ENCODE data around the gene ZBTB46. TPM values are rescaled to one million over a fixed set of nuclear protein-coding genes. Genes with fewer than 3 reads are reported as not detected.

The ZBTB46 gene
- total RNA-seq, 1 experiment from 2014 or later, result 9.5 TPM

DNA sequence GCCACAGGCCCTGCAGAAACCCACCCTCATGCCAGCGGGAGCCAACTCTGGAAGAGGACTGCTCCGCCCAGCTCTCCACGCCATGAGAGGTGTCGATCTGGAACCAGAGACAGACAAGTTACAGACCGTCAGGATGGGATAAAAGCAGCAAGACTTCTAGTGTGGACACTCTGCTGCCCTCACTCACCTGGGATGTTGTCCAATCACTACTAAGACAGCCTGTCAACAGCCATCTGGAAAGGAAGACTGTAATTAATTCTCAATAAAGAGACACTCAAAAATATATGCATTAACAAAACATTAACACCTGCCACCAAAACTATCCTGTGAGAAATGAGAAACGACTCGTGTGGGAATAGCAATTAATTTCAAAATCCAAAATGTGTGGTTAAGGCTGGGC is 63.2 kb downstream of the ZBTB46 start:
- H3K36me3 Mint-ChIP-seq (ENCODE audit: insufficient read depth, unreplicated experiment), result no peaks in the 10 kb centered on the region
- no peaks in the 10 kb centered on the region for H3K36me3 ChIP-seq (ENCODE audit: control insufficient read depth, insufficient read depth, low read length)
- H3K27ac Mint-ChIP-seq (ENCODE audit: unreplicated experiment), result no peak overlapping the region
- CTCF ChIA-PET, result no interaction called here
- TF ChIP-seq, protein P1, sequence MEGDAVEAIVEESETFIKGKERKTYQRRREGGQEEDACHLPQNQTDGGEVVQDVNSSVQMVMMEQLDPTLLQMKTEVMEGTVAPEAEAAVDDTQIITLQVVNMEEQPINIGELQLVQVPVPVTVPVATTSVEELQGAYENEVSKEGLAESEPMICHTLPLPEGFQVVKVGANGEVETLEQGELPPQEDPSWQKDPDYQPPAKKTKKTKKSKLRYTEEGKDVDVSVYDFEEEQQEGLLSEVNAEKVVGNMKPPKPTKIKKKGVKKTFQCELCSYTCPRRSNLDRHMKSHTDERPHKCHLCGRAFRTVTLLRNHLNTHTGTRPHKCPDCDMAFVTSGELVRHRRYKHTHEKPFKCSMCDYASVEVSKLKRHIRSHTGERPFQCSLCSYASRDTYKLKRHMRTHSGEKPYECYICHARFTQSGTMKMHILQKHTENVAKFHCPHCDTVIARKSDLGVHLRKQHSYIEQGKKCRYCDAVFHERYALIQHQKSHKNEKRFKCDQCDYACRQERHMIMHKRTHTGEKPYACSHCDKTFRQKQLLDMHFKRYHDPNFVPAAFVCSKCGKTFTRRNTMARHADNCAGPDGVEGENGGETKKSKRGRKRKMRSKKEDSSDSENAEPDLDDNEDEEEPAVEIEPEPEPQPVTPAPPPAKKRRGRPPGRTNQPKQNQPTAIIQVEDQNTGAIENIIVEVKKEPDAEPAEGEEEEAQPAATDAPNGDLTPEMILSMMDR (IDR thresholded peaks at IDR 0.05; ENCODE audit: insufficient read depth in 1 of 2, low read depth in 1 of 2, low read length in 1 of 2, severe bottlenecking in 1 of 2, unreplicated experiment in 1 of 2), result no peak
- DNase-seq, result no peak
- no TSS peak for BruUV-seq (replicated peaks)
- no peaks in the 10 kb centered on the region for H3K9me3 ChIP-seq
- no peak overlapping the region for H3K4me3 Mint-ChIP-seq (ENCODE audit: unreplicated experiment)
- intact Hi-C loops (cut with micrococcal nuclease; ENCODE audit: unreplicated experiment), result no loop called here
- no peaks in the 10 kb centered on the region for H3K4me1 Mint-ChIP-seq (ENCODE audit: low read depth, unreplicated experiment)
- no peaks in the 10 kb centered on the region for H3K27me3 ChIP-seq (replicated peaks; ENCODE audit: control insufficient read depth, insufficient read depth, low read length)
- no peaks in the 10 kb centered on the region for H3K4me1 ChIP-seq
- H3K4me3 ChIP-seq (ENCODE audit: low read depth, low read length), result no peak overlapping the region
- no peaks in the 10 kb centered on the region for H3K27me3 Mint-ChIP-seq (ENCODE audit: insufficient read depth, unreplicated experiment)
- H3K9me3 Mint-ChIP-seq (ENCODE audit: unreplicated experiment), result no peaks in the 10 kb centered on the region
- POLR2A ChIA-PET, result no interaction called here

DNA sequence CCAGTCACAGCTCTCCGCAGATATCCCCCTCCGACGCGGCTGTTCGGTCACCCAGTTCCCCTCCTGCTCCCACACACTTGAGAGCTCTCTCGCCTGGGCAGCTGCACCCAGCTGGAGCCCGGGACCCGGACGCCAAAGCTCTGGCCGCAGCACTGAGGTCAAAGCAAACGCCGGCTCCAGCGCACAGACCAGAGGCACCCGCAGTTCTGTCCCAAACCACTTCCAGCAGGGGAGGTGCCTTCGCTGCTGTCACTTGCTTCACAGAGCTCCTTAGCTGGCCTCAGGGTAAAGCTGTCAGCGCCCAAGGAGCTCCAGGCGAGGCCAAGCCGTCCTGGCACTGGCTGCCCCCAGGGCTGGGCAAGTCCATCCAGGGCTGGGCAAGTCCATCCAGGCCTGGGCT is 63.6 kb downstream of the ZBTB46 start:
- no peaks in the 10 kb centered on the region for H3K9me3 Mint-ChIP-seq (ENCODE audit: unreplicated experiment)

DNA sequence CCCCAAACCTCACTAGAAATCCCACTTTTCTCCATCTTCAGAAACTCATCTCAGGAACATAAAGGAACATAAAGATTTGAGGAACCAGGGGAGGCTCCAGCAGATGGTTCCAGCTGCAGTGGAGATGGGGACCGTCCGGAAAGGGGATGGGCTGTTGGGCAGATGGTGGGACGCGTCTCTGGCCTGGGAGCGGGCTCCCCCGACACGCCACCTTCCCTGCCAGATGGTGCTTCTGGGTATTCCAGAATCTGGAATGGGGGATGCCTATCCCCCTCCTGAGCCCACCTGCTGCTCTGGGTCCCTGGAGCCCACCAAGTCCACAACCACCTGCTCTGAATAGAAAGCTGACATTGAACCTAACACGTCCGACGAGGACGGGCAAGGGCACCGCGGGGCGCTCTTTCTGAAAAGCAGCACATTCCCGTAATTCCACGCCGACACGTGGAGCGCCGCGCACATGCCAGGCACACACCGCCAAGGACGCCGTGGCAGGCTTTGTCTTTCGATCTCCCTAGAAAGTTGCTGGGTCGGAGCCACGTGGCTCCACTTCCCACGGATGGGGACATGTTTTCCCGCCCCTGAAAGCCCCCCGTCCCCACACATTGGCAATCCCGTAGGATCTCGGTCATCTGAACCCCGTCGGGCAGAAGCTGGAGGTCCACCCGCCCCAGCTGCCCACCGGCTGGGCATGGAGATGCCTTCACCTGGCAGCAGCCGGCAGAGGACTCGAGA is 64.2 kb downstream of the ZBTB46 start:
- Histone ChIP-seq H3K4me1 (no peaks in the 10 kb centered on the region), H3K9me3 (no peaks in the 10 kb centered on the region), H3K27me3 (replicated peaks; ENCODE audit: control insufficient read depth, insufficient read depth, low read length) (no peaks in the 10 kb centered on the region), H3K4me3 (ENCODE audit: low read depth, low read length) (no peak overlapping the region), H3K36me3 (ENCODE audit: control insufficient read depth, insufficient read depth, low read length) (no peaks in the 10 kb centered on the region)
- Mint-ChIP-seq H3K27ac (ENCODE audit: unreplicated experiment) (no peak overlapping the region), H3K36me3 (ENCODE audit: insufficient read depth, unreplicated experiment) (no peaks in the 10 kb centered on the region), H3K27me3 (ENCODE audit: insufficient read depth, unreplicated experiment) (no peaks in the 10 kb centered on the region), H3K4me3 (ENCODE audit: unreplicated experiment) (no peak overlapping the region), H3K9me3 (ENCODE audit: unreplicated experiment) (no peaks in the 10 kb centered on the region), H3K4me1 (ENCODE audit: low read depth, unreplicated experiment) (no peaks in the 10 kb centered on the region)
- intact Hi-C loops (cut with micrococcal nuclease; ENCODE audit: unreplicated experiment), result no loop called here
- no peak for DNase-seq
- POLR2A ChIA-PET, result no interaction called here
- TF ChIP-seq, protein P1 (IDR thresholded peaks at IDR 0.05; ENCODE audit: insufficient read depth in 1 of 2, low read depth in 1 of 2, low read length in 1 of 2, severe bottlenecking in 1 of 2, unreplicated experiment in 1 of 2), result no peak
- CTCF ChIA-PET, result interaction anchor here (0.6 to 1.3 kb wide), 2 partner anchors 19 to 272 kb away, joined by 3 to 4 read pairs; no protein-coding TSS in a partner anchor
- BruUV-seq (replicated peaks), result no TSS peak

More for the DNA sequence above, 63.6 kb downstream of the ZBTB46 start:
- ChIA-PET CTCF (interaction anchor here (1.3 kb wide), 1 partner anchor 19 kb away, joined by 4 read pairs; no protein-coding TSS in a partner anchor), POLR2A (no interaction called here)
- H3K36me3 ChIP-seq (ENCODE audit: control insufficient read depth, insufficient read depth, low read length), result no peaks in the 10 kb centered on the region
- no peaks in the 10 kb centered on the region for H3K4me1 ChIP-seq
- no TSS peak for BruUV-seq (replicated peaks)
- Mint-ChIP-seq H3K27me3 (ENCODE audit: insufficient read depth, unreplicated experiment) (no peaks in the 10 kb centered on the region), H3K36me3 (ENCODE audit: insufficient read depth, unreplicated experiment) (no peaks in the 10 kb centered on the region), H3K4me3 (ENCODE audit: unreplicated experiment) (no peak overlapping the region), H3K27ac (ENCODE audit: unreplicated experiment) (no peak overlapping the region), H3K4me1 (ENCODE audit: low read depth, unreplicated experiment) (no peaks in the 10 kb centered on the region)
- DNase-seq, result no peak
- H3K27me3 ChIP-seq (replicated peaks; ENCODE audit: control insufficient read depth, insufficient read depth, low read length), result no peaks in the 10 kb centered on the region
- no peaks in the 10 kb centered on the region for H3K9me3 ChIP-seq
- intact Hi-C loops (cut with micrococcal nuclease; ENCODE audit: unreplicated experiment), result no loop called here
- no peak overlapping the region for H3K4me3 ChIP-seq (ENCODE audit: low read depth, low read length)
- TF ChIP-seq, protein P1 (IDR thresholded peaks at IDR 0.05; ENCODE audit: insufficient read depth in 1 of 2, low read depth in 1 of 2, low read length in 1 of 2, severe bottlenecking in 1 of 2, unreplicated experiment in 1 of 2), result no peak

Data from Caco-2 (cell line).